ENCODE measurements around the gene EPB41L2. TPM values are rescaled to one million over a fixed set of nuclear protein-coding genes. Genes with fewer than 3 reads are reported as not detected.

Gene EPB41L2
- total RNA-seq, 1 experiment from 2014 or later = 106 TPM

GRCh38 chr6:131024565-131024964, 38.5 kb downstream of the EPB41L2 start (continued):
- TF ChIP-seq IRF1 (CRISPR knock-in tag; IDR thresholded peaks at IDR 0.05) (no peak), PRDM15 (CRISPR knock-in tag; IDR thresholded peaks at IDR 0.05) (no peak), ZSCAN18 (CRISPR knock-in tag; IDR thresholded peaks at IDR 0.05) (no peak), TP53 (CRISPR knock-in tag; IDR thresholded peaks at IDR 0.05) (no peak), ELF4 (CRISPR knock-in tag; IDR thresholded peaks at IDR 0.05; ENCODE audit: low read depth) (no peak), NR3C1 (CRISPR knock-in tag; conservative IDR thresholded peaks at IDR 0.05; ENCODE audit: low read depth) (no peak)

- Mint-ChIP-seq H3K4me3 (no peak overlapping the region), H3K36me3 (peaks cover 10% of the 10 kb centered on the region), H3K27me3 (ENCODE audit: low read depth) (no peaks in the 10 kb centered on the region), H3K27ac (peak overlapping the region; percentile 58; the same call in 1 of the 2 replicates), H3K4me1 (no peaks in the 10 kb centered on the region), H3K9me3 (peaks cover 8% of the 10 kb centered on the region)
- TF ChIP-seq ZSCAN18 (CRISPR knock-in tag; IDR thresholded peaks at IDR 0.05) (no peak), GTF2I (CRISPR knock-in tag; conservative IDR thresholded peaks at IDR 0.05) (no peak), ZNF396 (CRISPR knock-in tag; IDR thresholded peaks at IDR 0.05; ENCODE audit: borderline replicate concordance) (no peak), HMGA2 (CRISPR knock-in tag; IDR thresholded peaks at IDR 0.05) (no peak), USF2 (CRISPR knock-in tag; IDR thresholded peaks at IDR 0.05) (no peak), RELA (CRISPR knock-in tag; IDR thresholded peaks at IDR 0.05; ENCODE audit: borderline replicate concordance) (no peak)
- ChIA-PET CTCF (no interaction called here), POLR2A (interaction anchor here (1.5 kb wide), 1 partner anchor 39 kb away, joined by 3 read pairs; the partner anchor contains the start of gene EPB41L2)
- DNase-seq (ENCODE audit: low spot score) = no peak
- ATAC-seq = no peak
Observed at GRCh38 chr6:131023834-131024504, 39.1 kb downstream of the EPB41L2 start.

GRCh38 chr6:131022691-131023090, 40.4 kb downstream of the EPB41L2 start:
- Mint-ChIP-seq H3K36me3 (peaks cover 10% of the 10 kb centered on the region), H3K4me1 (no peaks in the 10 kb centered on the region), H3K27ac (no peak overlapping the region), H3K9me3 (peaks cover 8% of the 10 kb centered on the region), H3K27me3 (ENCODE audit: low read depth) (no peaks in the 10 kb centered on the region), H3K4me3 (no peak overlapping the region)
- ATAC-seq = no peak
- CTCF ChIA-PET = no interaction called here
- no peak for DNase-seq (ENCODE audit: low spot score)
- POLR2A ChIA-PET = no interaction called here
- TF ChIP-seq CREM (CRISPR knock-in tag; IDR thresholded peaks at IDR 0.05) (no peak), CDX4 (CRISPR knock-in tag; IDR thresholded peaks at IDR 0.05; ENCODE audit: borderline replicate concordance) (no peak), HMGA2 (CRISPR knock-in tag; IDR thresholded peaks at IDR 0.05) (no peak), ZSCAN18 (CRISPR knock-in tag; IDR thresholded peaks at IDR 0.05) (no peak), ERG (CRISPR knock-in tag; IDR thresholded peaks at IDR 0.05) (no peak), ATF1 (CRISPR knock-in tag; IDR thresholded peaks at IDR 0.05) (no peak), FOXP1 (CRISPR knock-in tag; IDR thresholded peaks at IDR 0.05; ENCODE audit: borderline replicate concordance) (no peak), FOXK1 (CRISPR knock-in tag; IDR thresholded peaks at IDR 0.05) (no peak), ELF4 (CRISPR knock-in tag; IDR thresholded peaks at IDR 0.05; ENCODE audit: low read depth) (no peak)
